Naive thymus-derived CD8-positive, alpha-beta T cell (primary cell): ENCODE results near the gene TAF8. TPM values are rescaled to one million over a fixed set of nuclear protein-coding genes. Genes with fewer than 3 reads are reported as not detected.

ENCODE experiments used
- ATAC-seq, 2 donors: fragments of 150-1000 bp; cut with Tn5 transposase in 1 of 2; sonication (Bioruptor Pico), chemical (Tn5 transposase) in 1 of 2; 1 replicate in 1 of 2; 2 replicates in 1 of 2; pipeline ENCODE4 v1.10.0; 2021; ENCODE audit warnings: mild to moderate bottlenecking in 2 of 2, moderate library complexity in 2 of 2
- POLR2A ChIA-PET: fragments of 350-600 bp; sonication (Branson Sonifier 250); formaldehyde crosslinking; loops from one replicate; lab custom pipeline; 2021; ENCODE audit warnings: antibody characterized with exemption; lab: Charles Lee
- DNase-seq, 10 donors: peaks; one replicate each; pipeline versions ENCODE4 v3.0.0 to v3.0.0-alpha.2; 2020 to 2022
- H3K27ac Mint-ChIP-seq, 10 donors: one replicate each; pipeline ENCODE4 v1.8.0; 2020 to 2022; ENCODE audit warnings: mild to moderate bottlenecking in 10 of 10, mixed read lengths in 10 of 10, moderate library complexity in 4 of 10, inconsistent platforms in 1 of 10
- H3K27me3 Mint-ChIP-seq, 5 donors: one replicate each; pipeline ENCODE4 v1.8.0; 2021 to 2022; ENCODE audit warnings: mixed read lengths in 5 of 5
- H3K36me3 Mint-ChIP-seq, 3 donors: one replicate each; pipeline ENCODE4 v1.8.0; 2020 to 2022; ENCODE audit warnings: mixed read lengths in 3 of 3, mild to moderate bottlenecking in 2 of 3, inconsistent platforms in 1 of 3
- H3K4me1 Mint-ChIP-seq, 4 donors: one replicate each; pipeline ENCODE4 v1.8.0; 2021 to 2022; ENCODE audit warnings: mixed read lengths in 4 of 4
- H3K4me3 Mint-ChIP-seq, 10 donors: one replicate each; pipeline ENCODE4 v1.8.0; 2020 to 2022; ENCODE audit warnings: mild to moderate bottlenecking in 10 of 10, mixed read lengths in 10 of 10, moderate library complexity in 6 of 10, inconsistent platforms in 1 of 10
- H3K9me3 Mint-ChIP-seq, 9 donors: one replicate each; pipeline ENCODE4 v1.8.0; 2020 to 2022; ENCODE audit warnings: mixed read lengths in 9 of 9, mild to moderate bottlenecking in 3 of 9, inconsistent platforms in 1 of 9, moderate library complexity in 1 of 9
- polyA plus RNA-seq, 3 donors: library from polyadenylated mRNA; unstranded; fragments of 300-500 nt; fragmentation: Illumina TruSeq; gene quantifications; one replicate each; pipeline ENCODE4 v1.2.3, GENCODE V29; 2021
- total RNA-seq, 8 experiments: library from RNA in 2 of 8; stranded (reverse) in 2 of 8; gene quantifications; one replicate each; pipeline ENCODE4 v1.2.3 and lab custom pipeline; 2021 to 2026

TAF8 gene
- total and polyA plus RNA-seq, 5 experiments from 2014 or later: 24.4 to 73.8 (median 36.8) TPM

DNA sequence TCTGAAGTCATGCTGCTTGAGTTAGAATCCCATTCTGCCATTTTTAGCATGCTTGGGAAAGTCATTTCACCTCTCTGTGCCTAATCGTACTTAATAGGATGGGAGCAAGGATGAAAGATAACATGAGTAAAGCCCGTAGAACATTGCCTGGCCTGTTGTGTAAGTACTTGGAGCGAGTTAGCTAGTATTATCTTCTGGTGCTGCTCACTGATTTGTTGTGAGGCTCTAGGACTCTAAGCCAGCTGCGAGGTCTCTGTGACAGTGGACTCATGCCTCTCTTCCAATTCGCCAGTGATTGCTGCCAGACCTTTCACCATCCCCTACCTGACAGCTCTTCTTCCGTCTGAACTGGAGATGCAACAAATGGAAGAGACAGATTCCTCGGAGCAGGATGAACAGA is 17.8 kb downstream of the TAF8 start:
- Mint-ChIP-seq H3K27me3 (no peaks in the 10 kb centered on the region), H3K4me1 (peaks cover 0 to 2% (median under 1%) of the 10 kb centered on the region in 4 donors), H3K4me3 (no peak overlapping the region), H3K36me3 (peaks cover 0 to 44% (median 6%) of the 10 kb centered on the region in 3 donors), H3K27ac (no peak overlapping the region), H3K9me3 (no peaks in the 10 kb centered on the region)
- DNase-seq: no peak
- ATAC-seq: no peak
- POLR2A ChIA-PET: interaction anchor here (1.1 to 1.6 kb wide), 2 partner anchors 19 to 24 kb away, joined by 3 to 6 read pairs; no protein-coding TSS in a partner anchor

DNA sequence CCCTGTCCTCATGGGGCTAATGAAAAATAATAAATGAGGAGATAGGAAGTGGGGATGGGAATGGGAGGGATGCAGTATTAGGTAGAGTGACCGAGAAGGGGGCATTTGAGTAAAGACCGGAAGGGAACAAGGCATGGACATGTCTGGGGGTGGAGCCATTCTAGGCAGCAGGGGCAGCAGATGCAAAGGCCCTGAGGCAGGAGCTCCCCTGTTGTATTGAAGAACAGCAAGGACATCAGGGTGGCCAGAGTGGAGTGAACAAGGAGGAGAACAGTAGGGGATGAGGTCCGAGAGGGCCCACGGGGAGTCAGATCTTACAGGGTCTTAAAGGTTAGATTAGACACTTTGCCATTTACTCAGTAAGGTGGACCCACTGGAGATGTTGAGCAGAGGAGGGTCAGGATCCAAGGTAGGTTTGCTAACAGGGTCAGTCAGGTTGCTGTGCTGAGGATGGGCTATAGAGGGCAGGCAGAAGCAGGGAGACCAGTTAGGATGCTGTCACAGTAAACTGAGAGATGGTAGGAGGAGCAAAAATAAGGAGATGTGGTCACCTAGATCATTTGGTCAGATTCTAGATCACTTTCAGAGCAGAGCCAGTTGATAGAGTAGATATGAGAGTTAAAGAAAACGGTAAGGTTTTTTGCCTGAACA is 18.7 kb downstream of the TAF8 start:
- Mint-ChIP-seq H3K4me3 (no peak overlapping the region), H3K36me3 (peaks cover 0 to 44% (median 5%) of the 10 kb centered on the region in 3 donors), H3K9me3 (no peaks in the 10 kb centered on the region), H3K27me3 (no peaks in the 10 kb centered on the region), H3K27ac (no peak overlapping the region), H3K4me1 (peaks cover 0 to 9% (median 4%) of the 10 kb centered on the region in 4 donors)
- ATAC-seq: no peak
- no peak for DNase-seq
- POLR2A ChIA-PET: interaction anchor here (1.6 kb wide), 1 partner anchor 24 kb away, joined by 6 read pairs; no protein-coding TSS in a partner anchor

DNA sequence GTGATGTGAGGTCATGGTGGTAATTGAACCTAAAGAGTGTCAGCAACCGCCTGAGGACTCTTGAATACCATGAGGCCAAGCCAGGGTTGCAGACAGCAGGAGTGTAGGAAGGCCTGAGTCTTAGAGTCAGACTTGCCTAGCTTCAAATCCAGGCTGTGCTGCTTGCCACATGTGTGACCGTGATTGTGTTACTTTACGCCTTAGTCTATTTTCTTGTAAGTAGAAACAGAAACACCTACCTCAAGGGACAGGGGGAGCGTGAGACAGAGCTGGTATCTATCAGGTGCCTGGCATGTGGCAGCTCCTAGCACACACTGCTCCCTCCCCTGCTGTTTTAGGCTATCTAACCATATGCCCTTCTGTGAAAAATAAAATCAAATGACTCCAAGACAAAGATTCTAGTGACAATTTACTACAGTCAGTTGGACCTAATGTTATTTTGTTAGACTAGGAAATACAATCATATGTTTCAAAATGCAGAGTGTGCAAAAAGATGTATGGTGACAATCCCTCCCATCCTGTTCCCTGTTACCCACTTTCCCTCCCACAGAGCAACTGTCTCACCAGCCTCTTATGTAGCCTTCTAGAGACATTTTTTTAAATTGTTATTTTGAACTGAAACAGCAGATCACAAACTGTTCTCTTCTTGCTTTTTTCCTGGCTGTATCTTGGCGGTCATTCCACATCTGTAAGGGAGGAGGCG is 21.7 kb downstream of the TAF8 start:
- ATAC-seq (no peak), DNase-seq (no peak)
- Mint-ChIP-seq H3K4me3 (no peak overlapping the region), H3K9me3 (no peaks in the 10 kb centered on the region), H3K27me3 (no peaks in the 10 kb centered on the region), H3K27ac (peak overlapping the region in 6 of 10 donors; percentile 10 to 37 (median 24)), H3K36me3 (peaks cover 0 to 53% (median 5%) of the 10 kb centered on the region in 3 donors), H3K4me1 (peaks cover 0 to 11% (median 9%) of the 10 kb centered on the region in 4 donors)
- POLR2A ChIA-PET: interaction anchor here (0.6 kb wide), 1 partner anchor 1355 kb away, joined by 4 read pairs; the partner anchor contains the start of gene ABCC10

DNA sequence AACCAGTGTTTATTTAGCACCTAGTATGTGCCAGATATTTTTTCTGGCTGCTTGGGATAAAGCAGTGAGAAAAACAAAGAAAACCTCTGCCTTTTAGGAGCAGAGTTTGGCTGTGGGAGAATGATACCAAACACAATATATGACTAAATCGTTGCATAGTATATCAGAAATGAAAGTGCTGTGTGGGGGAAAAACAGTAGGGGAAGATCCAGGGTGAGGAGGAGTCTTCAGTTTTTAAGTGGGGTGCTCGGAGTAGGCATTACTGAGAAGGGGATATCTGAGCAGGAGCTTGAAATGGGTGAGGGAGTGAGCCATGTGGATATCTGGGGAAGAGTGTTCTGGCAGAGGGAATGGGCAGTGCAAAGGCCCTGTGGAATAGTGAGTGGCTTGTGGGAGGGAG is 23.0 kb downstream of the TAF8 start:
- ATAC-seq (no peak), DNase-seq (no peak)
- Mint-ChIP-seq H3K4me3 (no peak overlapping the region), H3K36me3 (peaks cover 0 to 66% (median 5%) of the 10 kb centered on the region in 3 donors), H3K9me3 (no peaks in the 10 kb centered on the region), H3K27ac (peak overlapping the region in 5 of 10 donors; percentile 31 to 82 (median 61)), H3K27me3 (no peaks in the 10 kb centered on the region), H3K4me1 (peaks cover 0 to 11% (median 8%) of the 10 kb centered on the region in 4 donors)
- POLR2A ChIA-PET: interaction anchor here (0.6 to 0.8 kb wide), 2 partner anchors 31 to 285 kb away, joined by 3 to 6 read pairs; no protein-coding TSS in a partner anchor

DNA sequence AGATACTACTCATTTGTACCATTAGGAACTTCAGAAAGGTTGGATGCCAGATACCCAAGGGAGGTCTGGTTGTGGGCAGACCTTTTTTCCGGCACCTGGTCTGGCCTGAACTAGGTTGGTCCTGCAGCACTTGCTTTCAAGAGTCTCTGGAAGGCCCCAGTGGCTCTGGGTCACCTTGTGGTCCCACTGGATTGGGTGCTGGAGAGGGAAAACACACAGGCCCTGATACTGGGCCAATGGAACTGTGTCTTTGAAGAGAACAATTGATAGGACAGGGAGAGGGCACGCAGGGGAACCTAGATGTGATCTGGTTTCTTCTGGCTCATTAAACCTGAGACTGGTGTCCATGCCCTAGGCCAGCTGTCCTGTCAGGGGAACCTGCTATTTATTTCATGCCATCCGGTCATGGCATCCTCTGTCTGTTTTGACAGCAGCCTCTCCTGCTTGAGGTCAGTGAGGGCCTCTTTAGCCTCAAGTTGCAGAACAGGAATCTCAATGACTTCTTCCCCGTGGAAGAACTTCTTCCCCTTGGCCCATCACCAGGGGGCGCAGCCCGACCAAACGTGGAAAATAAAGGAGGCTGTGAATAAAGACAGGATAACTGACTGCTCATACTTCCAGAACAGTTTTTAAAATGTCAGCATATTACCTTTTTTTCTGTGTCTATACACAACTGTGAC is 25.0 kb downstream of the TAF8 start:
- Mint-ChIP-seq H3K4me3 (no peak overlapping the region), H3K36me3 (peaks cover 0 to 85% (median 7%) of the 10 kb centered on the region in 3 donors), H3K9me3 (no peaks in the 10 kb centered on the region), H3K27ac (peak overlapping the region in 7 of 10 donors; percentile 2 to 80 (median 44)), H3K27me3 (no peaks in the 10 kb centered on the region), H3K4me1 (peaks cover 0 to 11% (median 8%) of the 10 kb centered on the region in 4 donors)
- DNase-seq: peak; percentile 10 to 67 (median 37)
- POLR2A ChIA-PET: no interaction called here
- ATAC-seq: no peak

DNA sequence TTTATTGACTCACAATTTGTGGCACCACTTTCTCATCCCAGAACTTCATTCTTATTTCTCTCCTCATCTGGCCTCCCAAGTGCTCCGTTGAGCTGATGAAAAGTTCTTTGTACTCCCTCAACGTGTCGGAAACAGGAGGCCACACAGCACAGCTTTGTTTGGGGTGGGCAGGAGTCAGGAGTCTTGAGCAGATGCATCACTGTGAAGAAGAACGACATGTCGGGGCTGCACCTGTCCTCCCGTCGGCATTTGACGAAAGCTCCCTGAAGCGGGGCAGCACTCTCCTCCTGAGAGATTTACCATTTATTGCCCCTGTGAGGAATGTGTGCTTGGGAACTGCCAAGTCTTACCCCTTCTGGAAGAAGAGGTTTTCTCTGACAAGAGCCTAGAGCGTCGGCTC is 28.1 kb downstream of the TAF8 start:
- Mint-ChIP-seq H3K4me3 (no peak overlapping the region), H3K36me3 (peaks cover 0 to 89% (median 2%) of the 10 kb centered on the region in 3 donors), H3K27ac (no peak overlapping the region), H3K4me1 (peaks cover 0 to 12% (median 10%) of the 10 kb centered on the region in 4 donors), H3K9me3 (no peaks in the 10 kb centered on the region), H3K27me3 (no peaks in the 10 kb centered on the region)
- POLR2A ChIA-PET: interaction anchor here (0.9 kb wide), 1 partner anchor 27 kb away, joined by 3 read pairs; no protein-coding TSS in a partner anchor
- ATAC-seq (no peak), DNase-seq (peak in 1 of 10 donors; percentile 58)

DNA sequence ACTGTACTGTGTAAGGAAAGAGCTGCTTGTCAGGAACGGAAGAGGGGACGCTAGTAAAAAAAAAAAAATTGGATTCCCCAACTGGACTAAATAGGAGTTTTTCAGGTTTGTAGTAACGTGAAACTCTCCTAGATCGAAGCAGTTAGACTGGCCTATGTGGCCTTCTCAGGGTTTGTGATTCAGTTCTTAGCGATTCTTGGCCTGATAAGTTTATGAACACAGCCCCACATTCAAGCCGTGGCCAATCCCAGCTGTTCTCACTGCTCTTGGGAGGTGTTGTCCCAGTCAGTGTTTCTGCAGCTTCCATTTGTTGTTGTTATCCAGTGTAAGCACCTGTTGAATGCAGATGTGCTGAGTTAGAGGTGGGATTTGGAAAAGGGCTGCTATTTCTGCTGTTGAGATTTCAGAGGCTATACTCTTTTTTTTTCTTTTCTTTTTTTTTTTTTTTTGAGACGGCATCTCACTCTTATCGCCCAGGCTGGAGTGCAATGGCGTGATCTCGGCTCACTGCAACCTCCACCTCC is 29.7 kb downstream of the TAF8 start:
- Mint-ChIP-seq H3K4me1 (peaks cover 0 to 9% (median 5%) of the 10 kb centered on the region in 4 donors), H3K27me3 (no peaks in the 10 kb centered on the region), H3K4me3 (no peak overlapping the region), H3K9me3 (no peaks in the 10 kb centered on the region), H3K36me3 (peaks cover 0 to 75% (median 2%) of the 10 kb centered on the region in 3 donors), H3K27ac (peak overlapping the region in 3 of 10 donors; percentile 10 to 63 (median 22))
- DNase-seq: peak in 1 of 10 donors; percentile 4
- no peak for ATAC-seq
- POLR2A ChIA-PET: interaction anchor here (0.7 kb wide), 1 partner anchor 996 kb away, joined by 5 read pairs; the partner anchor contains the start of gene PTK7

DNA sequence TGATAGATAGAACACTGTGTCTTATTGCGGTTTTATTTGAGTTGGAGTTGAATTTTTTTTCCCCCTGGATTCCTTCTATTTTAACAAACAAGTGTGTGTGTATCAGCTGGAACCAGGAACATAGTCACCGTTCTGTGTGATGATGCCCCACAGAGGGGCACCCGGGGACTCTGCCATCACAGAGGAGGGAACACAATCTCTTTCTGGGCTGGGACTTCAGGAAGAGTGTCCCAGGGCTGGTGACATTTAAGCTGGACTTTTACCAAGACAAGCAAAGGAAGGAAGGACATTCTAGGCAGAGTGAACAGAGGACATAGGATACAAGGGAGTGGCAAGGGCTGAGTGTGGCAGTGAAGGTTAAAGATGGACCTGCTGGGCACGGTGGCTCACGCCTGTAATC is 33.2 kb downstream of the TAF8 start:
- Mint-ChIP-seq H3K9me3 (no peaks in the 10 kb centered on the region), H3K4me1 (peaks cover 0 to 9% (median 5%) of the 10 kb centered on the region in 4 donors), H3K36me3 (peaks cover 0 to 46% (median 2%) of the 10 kb centered on the region in 3 donors), H3K27ac (peak overlapping the region in 4 of 10 donors; percentile 17 to 63 (median 26)), H3K4me3 (no peak overlapping the region), H3K27me3 (no peaks in the 10 kb centered on the region)
- POLR2A ChIA-PET: no interaction called here
- ATAC-seq (no peak), DNase-seq (no peak)

DNA sequence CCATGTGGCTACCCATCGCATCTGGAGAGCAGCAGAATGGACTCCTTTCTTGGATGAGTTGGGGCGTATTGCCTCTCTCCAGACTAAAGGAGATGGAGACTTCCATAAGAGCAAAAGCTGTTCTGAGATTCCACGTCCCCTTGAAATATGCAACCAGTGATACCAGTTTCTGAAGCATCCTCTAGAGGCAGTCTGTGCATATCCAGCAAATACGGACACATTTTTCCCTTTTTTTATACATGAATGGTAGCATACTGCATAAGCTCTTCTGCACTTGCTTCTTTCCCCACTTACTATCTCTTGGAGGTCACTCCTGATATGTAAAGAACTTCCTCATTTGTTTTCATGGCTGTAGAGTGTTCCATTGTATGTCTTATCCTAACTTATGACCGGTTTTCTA is 34.6 kb downstream of the TAF8 start:
- Mint-ChIP-seq H3K36me3 (peaks cover 0 to 34% (median 0%) of the 10 kb centered on the region in 3 donors), H3K9me3 (no peaks in the 10 kb centered on the region), H3K4me3 (no peak overlapping the region), H3K27me3 (no peaks in the 10 kb centered on the region), H3K4me1 (peaks cover 0 to 9% (median 5%) of the 10 kb centered on the region in 4 donors), H3K27ac (no peak overlapping the region)
- DNase-seq (peak in 1 of 10 donors; percentile 43), ATAC-seq (no peak)
- POLR2A ChIA-PET: no interaction called here

DNA sequence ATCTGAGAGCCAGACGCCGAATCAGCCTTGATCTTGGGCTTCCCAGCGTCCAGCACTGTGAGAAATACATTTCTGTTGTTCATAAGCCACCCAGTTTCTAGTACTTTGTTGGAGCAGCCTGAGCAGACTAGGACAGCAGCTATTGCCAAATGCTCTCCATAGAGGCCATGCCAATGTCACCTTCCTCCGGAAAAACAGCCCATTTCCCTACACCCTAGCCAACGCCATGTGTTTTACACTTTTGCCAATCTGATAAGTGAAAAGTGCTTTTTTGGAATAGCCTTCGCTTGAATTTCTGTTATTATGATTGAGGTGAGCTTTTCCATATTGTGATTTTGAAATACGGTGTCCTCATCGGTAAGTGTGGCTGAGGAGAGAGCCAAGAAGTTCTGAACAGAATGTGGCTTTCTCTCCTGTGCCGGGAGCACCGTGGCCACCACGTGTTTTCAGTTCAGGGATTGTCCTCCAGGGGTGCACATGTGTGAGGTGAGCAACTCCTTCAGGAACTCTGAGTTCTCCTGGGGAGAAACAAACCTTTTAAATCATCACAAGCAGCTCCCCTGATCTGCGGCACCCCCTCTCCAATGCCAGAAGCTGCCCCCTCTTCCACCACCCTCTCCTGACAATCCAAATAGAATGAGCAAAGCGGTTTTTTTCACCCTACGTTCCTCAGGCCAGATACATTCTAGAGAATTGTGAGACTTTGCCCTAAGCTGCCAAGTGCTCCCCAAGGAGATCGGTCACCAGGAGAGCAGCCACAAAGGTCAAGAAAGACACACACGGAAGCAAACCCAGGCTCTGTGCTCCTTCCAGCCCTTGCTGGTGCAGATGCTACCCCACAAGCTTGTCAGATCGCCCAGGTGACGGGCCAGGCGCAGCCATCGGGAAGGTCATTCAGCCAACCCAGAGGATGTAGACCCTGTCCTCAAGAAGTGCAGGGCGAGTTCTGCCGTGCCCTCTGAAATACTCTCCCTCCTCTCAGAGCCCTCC is 36.0 kb downstream of the TAF8 start:
- Mint-ChIP-seq H3K9me3 (no peaks in the 10 kb centered on the region), H3K27me3 (no peaks in the 10 kb centered on the region), H3K4me3 (no peak overlapping the region), H3K36me3 (peaks cover 0 to 22% (median 0%) of the 10 kb centered on the region in 3 donors), H3K4me1 (peaks cover 0 to 7% (median 5%) of the 10 kb centered on the region in 4 donors), H3K27ac (peak overlapping the region in 4 of 10 donors; percentile 15 to 80 (median 54))
- ATAC-seq (no peak), DNase-seq (peak in 1 of 10 donors; percentile 22)
- POLR2A ChIA-PET: no interaction called here

DNA sequence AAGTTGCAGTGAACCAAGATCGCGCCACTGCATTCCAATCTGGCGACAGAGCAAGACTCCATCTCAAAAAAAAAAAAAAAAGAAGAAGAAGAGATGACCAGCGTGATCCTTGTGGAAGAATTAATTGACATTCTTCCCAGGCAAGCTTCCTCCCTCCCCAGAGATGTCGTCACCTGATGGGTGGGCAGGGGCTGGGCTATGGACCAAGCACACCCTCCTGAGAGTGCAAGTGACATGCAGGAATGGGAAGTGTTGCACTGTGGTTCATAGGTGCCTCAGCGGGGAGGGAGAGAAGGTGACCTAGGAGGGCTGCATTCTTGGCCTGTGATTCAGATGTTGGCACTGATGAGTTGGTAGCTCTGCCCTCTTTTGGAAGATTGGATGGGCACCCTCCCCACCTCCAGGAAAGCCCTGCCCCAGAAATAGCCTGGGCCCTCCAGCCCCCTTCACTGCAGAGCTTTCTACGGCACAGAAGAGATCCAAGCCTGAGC is 37.8 kb downstream of the TAF8 start:
- POLR2A ChIA-PET: no interaction called here
- peak in 1 of 10 donors; percentile 22 for DNase-seq
- no peak overlapping the region for H3K4me3 Mint-ChIP-seq
- H3K27ac Mint-ChIP-seq: peak overlapping the region in 2 of 10 donors; percentile 3 to 11
- peaks cover 0 to 5% (median 0%) of the 10 kb centered on the region in 3 donors for H3K36me3 Mint-ChIP-seq
- ATAC-seq: no peak
- no peaks in the 10 kb centered on the region for H3K27me3 Mint-ChIP-seq
- peaks cover 0 to 6% (median 4%) of the 10 kb centered on the region in 4 donors for H3K4me1 Mint-ChIP-seq
- H3K9me3 Mint-ChIP-seq: no peaks in the 10 kb centered on the region
